ENCODE results near the gene ATG5.
A peak's percentile ranks its signal among the peaks of the same experiment; 100 is the strongest.

The ATG5 gene

DNA sequence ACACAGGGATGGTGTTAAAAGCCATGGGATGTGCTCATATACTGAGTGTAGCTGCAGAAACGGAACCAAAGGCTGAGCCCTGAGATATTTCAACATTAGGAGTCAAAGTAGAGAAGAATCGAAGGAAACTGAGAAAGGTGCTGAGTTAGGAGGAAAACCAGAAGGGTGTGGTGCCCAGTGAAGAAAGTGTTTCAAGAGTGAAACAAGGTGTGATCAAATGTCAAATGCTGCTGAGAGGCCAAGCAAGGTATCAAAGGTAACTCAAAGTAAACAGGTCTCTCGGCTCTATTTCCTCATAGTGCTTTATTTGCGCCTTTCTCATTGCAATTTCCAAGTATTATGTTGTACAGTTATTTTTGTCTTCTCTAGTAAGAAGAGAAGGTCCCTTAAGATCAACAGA, 145.4 kb downstream of the ATG5 start:
- no peak for DNase-seq (ENCODE audit: low read depth)

DNA sequence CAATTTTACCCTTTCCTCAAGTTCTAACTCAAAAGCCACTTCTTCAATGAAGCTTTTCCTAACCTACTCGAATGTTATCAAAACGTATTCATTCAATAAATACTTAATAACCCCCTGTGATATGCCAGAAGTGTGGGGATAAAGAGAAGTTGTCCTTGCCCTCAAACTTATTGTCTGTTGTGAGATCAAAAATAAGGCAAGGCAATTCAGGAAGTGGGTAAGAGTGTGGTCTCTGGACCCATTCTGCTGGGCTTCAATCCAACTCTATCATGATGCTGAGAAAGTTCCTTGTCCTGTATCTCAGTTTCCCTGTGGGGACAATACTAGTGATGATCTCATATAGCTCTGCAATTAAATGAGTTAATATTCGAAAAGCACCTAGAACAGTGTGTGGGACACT, 146.7 kb downstream of the ATG5 start:
- no peak for DNase-seq (ENCODE audit: low read depth)

DNA sequence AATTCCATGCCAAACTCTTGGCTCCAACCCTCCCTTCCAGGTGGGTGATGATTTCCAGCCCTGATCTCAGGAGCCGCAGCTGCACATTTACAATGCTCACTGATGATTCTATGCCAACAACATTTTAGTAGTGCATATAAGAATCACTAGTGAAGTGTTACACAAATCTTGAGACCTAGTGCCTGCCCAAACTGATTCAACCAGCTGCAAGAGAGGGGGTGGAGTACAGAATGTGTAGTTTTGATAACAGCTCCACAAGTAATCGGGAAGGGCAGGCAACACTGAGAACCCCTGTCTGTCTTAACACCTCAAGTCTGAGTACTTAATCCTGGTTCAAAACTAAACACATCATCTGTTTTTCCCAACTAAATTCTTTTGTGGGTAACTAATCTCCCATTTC, 147.8 kb downstream of the ATG5 start:
- DNase-seq (ENCODE audit: low read depth) = no peak

DNA sequence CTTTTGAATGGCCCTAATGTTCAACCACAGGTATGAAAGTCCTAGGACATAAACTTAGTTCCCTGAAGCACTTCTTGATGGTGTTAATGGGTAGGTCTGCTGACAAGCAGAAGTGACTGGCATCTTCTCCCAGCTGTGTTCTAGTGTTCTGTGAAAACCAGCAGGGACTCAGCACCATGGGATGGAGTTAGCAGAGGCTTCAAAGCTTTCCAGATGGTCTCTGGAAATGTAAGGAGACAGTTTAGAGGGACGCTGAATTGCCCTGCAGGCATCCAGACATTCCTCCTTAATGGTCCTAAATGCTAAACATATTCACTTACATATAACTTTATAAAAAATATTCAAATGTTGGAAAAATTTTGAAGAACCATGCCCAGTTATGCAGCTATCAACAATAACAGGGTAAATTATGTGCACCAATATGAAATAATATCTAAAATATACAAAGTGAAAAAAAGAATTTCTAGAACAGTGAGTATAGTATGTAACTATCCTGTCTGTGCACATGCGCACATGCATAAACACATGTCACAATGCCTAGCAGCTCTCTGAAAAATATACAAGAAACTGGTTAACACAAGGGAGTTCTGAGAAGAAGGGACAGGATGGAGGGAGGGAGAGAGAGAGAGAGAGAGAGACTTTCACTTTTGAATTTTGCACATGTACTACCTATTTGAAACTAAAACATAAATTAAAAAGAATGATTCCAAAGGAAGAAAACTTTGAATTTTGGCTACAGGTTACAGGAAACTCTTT, 152.3 kb downstream of the ATG5 start:
- DNase-seq (ENCODE audit: low read depth) = no peak

DNA sequence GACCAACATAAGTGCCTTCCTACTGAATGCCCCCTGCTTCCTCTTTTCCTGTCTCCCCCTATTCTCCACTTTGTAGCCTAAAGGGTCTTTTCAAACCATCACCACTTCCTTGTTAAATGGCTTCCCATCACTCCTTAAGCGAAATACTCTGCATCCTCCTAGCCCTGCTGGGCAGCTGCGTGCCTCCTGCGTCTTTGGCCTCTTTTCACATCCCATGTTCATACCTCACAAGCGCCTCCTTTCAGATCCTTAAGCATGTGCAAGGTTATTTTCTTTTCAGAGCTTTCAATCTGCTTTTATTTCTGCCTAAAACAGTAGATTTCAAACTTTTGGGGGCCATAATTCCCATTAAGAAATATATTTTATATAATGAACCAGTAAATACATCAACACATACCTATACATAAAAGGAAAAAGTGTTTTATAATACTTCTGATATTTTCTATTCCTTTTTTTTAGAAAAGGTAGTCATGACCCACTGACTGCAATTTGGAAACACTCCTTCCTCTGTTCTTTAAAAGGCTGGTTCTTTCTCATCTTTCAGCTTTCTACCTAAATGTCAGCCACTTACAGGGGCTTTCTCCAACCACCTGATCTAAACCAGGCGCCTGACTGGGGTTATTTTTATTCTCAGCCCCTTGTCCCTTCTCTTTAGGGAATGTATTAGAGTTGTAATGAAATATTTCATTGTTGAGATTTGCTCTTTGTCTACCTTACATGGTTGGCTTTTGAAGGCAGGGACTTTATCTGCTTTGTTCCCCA, 155.3 kb downstream of the ATG5 start:
- no peak for DNase-seq (ENCODE audit: low read depth)

DNA sequence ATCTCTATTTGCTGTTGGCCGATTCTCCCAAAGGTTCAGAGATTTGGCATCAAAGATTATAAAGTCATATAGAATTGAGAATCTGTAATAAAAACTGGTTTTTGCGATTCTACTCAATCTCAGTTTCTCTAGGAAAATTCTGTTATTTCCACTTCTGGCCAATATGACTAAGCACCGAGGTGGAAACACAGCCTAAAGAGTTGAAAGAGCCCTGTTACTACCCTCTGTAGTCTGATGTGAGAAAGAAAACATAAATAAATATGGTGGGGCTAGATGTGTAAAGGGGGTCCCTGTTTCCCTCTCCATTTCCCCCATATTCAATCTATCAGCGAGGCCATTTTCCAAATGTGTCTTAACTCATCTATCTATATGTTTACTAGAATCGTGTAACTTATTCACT, 156.0 kb downstream of the ATG5 start:
- no peak for DNase-seq (ENCODE audit: low read depth)

DNA sequence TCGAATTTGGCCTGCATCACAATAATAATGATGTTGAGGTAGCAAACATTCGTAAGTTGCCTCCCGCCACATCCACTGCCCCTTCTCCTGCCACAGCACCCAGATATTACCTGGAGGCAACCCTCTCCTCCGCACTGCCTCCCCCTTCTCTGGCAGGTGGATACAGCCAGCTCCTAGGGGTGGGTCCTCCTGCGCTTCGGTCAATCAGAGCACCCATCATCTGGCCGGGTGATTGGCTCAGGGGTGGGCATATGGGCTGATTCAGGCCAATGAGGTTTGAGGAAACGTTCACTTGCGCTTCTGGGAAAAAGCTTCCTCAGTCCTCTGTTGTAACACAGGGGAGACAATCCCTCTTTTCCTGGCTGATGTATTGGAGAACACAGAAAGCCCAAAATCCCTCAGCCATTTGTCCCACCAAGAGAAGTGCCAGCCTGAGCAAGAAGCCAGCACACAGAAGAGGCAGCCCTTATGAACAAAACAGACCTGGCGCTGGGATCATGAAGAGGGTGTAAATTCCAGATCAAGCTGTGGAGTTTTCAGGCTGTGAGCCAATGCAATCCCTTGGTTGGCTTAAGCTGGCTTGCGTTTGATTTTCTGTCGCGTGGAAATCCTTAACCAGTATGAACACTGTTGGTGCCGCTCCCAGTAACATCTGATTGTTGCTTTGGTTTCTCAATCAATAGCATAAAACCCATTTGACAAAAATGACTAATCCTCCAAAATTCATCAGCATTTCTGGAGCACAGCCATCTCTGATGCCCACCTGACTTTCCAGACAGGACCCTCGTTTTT, 157.3 kb downstream of the ATG5 start:
- DNase-seq (ENCODE audit: low read depth) = no peak

DNA sequence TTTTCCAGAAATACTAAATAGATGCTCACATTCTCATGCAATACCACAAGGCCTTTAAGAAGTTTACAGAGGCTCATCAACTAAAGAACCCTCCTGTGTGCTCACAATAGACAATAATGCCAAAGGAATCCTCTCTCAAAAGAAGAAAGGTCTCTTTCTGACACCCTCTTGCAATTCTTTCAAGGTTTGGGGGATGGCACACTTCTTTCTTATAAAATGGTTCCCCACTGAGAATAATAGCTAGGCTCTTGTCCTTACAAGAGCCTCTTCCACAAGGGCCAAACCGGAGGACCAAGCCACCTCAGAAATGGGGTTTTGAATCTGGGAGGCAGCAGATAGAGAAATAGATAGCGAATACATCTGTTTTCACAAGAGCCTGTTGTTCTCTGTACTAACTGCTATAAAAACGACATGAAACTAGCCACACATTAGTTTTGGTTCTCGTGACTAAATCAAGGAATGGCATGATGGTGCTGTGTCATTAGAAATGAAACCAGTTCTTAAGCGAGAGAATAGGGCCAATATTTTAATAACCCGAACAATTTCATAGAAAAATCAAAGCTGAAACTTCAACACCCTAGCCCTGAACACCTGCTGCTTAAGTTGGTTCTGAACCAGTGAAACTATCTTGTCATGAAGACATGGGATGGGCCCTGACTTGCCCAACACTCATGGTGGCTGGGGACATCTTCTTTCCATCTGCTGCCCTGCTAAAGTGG, 158.3 kb downstream of the ATG5 start:
- DNase-seq (ENCODE audit: low read depth) = no peak

DNA sequence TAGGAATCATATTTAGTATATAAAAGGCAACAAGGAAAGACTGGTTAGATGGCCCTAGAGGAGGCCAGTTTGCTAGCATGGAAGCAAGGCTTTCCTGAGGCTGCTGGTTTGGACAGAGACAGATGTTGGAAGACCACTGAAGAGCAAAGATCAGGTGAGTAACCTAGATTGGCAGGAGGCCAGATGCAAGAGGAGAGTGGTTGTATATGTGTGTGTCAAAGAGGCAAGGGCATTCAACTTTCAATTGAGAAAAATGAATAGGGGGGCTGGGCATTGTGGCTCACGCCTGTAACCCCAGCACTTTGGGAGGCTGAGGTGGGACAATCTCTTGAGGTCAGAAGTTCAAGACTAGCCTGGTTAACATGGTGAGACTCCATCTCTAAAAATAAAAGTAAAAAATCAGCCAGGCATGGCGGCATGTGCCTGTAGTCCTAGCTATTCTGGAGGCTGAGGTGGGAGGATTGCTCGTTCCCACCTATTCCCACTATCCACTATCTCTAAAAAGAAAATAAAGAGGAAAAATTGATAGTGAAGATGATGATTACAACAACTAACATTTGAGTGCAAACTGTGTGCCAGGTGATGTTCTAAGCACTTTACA, 159.6 kb downstream of the ATG5 start:
- no peak for DNase-seq (ENCODE audit: low read depth)

DNA sequence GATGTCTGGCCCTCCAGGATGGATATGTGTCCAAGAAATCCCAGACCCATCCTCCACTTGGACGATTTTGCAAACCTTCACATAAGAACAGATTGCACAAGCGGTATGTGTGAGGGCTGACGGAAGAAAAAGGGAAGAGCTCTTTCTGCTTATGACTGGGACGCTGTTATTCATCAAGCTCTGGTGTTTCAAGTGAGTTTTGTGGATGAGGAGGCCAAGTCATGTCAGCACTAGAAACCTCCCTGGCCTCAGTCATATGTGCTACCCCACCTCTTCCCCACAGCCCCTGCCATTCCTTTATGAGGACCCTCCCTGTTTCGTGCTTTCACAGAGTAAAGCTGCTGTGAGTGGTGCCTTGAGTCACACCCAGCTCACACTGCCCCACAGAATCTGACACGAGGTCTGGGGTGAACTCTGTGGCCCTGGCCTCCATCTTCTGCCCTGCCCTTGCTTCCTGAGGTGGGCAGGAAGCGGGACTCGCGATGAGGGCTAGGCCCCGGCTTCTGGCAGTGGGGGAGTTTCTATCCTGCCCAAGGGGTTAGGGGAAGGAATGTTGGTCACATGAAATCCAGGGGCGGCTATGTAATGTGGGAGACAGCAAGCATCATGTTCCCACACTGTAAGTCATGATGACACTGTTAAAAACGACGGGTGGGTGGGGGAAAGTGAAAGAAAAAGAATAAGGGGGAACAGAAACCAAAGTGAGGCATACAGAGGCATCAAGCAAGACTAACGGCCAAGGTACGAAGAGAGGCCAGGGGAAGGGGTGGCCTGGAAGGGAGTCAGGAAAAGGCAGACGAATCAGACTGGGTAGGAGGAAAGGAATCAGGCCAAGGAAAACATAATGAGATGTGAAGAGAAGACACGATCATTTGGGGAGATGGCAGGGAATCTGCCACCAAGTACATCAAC, 161.3 kb downstream of the ATG5 start:
- DNase-seq (ENCODE audit: low read depth) = peak; percentile 68

DNA sequence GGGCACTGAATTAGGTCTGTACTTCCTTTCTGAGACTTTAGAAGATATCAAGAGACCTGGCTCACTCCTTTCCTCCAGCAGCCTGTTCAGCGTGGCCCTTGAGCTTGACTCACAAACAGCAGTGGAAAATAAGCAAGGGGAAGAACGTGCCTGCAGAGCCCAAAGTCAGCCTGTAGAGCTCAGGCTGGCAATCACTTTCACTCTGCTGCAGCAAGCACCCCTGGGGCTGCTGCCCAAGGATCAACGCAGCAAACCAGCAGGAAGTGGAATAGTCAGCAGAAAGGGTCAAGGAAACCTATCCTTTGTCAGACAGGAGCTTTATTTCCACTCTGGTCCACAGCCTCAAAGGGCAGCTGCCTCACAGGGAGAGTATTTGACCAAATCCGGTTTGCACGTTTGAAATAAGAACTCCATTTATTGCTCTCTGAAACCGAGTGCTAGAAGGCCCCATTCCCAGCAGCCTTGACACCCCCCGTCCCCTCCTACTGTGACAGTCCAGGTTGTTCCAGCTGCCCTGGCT, 162.1 kb downstream of the ATG5 start:
- peak; percentile 47 for DNase-seq (ENCODE audit: low read depth)

DNA sequence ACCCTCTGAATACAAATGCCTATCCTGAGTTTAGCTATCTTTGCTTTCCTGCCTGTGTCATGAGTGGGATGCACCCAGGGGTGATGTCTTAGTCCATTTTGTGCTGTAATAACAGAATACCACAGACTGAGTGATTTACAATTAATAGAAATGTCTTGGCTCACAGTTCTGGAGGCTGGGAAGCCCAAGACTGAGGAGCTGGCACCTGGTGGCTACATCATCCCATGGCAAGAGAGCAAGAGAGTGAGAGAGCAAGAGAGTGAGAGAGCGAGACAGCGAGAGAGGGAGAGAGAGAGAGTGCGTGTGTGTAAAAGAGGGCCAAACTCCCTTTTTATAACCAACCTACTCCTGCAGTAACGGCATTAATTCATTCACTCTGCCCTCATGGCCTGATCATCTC, 162.6 kb downstream of the ATG5 start:
- DNase-seq (ENCODE audit: low read depth) = no peak

DNA sequence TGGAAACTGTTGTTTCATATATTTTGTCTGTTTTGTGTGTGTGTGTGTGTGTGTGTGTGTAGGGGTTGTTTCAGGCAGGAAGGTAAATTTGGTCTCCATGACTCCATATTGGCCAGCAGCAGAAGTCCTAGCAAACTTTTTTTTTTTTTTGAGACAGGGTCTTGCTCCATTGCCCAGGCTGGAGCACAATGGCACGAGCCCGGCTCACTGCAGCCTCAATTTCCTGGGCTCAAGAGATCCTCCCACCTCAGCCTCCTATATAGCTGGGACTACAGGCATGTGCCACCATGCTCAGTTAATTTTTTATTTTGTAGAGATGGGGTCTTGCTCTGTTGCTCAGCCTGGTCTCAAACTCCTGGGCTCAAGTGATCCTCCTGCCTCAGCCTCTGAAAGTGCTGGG, 163.7 kb downstream of the ATG5 start:
- DNase-seq (ENCODE audit: low read depth) = no peak

DNA sequence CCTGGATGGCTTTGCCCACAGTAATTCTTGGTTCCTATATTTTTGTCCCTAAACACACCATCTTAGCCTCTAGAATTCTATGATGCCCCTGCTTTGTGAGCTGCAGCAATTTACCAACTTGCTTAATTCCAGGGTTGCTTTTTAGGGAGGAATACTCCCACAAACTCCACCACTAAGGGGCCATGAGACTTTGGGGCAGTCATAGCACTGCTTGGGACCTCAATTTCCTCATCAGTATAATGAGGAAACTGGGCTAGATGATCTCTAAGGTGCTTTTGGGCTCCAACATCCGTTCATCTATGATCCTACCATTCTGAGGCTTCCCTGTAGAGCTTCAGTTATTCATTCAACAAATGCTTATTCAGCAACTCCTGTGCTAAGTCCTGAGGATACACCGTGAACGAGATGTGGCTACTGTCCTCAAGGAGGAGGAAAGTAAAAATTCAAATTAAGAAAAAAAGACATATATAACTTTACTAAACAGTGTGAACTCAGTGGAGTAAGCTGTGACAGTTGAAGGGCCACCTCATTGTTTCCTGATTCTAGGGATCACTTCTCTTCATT, 164.2 kb downstream of the ATG5 start:
- no peak for DNase-seq (ENCODE audit: low read depth)

DNA sequence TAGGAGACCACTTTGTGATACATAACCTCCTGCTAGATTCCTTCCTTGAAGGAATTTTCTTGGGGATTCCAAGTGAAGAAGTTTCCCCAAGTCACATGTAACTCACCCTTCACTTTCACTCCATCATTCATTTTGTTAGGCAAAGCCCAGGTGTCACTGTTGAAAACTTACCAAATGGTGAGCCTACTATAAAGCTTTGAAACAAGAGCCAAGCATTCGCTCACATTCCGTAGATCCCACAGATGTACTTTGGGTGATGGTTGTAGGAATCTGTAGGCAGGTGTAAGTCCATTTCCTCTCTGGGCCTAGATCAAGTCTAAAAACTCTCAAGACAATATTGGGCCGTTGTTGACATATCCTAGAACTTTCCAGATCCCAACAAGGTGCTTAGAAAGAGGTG, 165.4 kb downstream of the ATG5 start:
- DNase-seq (ENCODE audit: low read depth) = no peak

DNA sequence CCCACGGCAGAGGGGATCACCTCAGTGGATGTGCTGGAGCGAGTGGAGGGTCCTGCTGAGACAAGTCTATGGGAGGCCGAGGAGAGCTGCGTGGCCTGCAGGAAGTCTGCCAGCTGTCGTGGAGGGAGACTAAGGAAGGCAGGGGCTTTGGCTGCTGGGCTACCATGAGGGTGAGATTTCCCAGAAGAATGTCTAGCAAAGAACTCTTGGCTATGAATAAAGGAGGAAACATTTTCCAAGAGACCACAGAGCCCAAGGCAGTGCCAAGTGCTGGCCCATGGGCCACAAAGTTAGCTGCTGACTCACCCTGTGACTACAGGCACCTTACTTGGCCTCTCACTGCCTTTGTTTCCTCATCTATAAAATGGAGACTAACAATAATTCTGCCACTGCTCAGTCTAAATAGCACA, 166.0 kb downstream of the ATG5 start:
- no peak for DNase-seq (ENCODE audit: low read depth)

DNA sequence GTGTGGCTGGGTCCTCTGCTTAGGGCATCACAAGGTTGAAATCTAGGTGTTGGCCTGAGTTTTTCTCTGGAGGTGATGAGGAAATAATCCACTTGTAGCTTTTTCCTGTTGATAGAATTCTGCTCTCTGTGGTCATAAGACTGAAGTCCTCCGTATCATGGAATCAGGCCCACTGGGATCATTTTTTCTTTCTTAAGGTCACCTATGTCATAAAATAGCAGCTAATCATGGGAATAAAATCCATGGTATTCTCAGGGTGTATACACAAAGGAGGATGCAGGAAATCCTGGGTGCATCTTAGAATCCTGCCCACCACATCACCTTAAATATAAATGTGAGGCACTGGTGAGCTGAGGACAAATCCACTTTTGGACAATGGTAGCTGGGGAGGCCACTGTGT, 166.7 kb downstream of the ATG5 start:
- DNase-seq (ENCODE audit: low read depth) = no peak

DNA sequence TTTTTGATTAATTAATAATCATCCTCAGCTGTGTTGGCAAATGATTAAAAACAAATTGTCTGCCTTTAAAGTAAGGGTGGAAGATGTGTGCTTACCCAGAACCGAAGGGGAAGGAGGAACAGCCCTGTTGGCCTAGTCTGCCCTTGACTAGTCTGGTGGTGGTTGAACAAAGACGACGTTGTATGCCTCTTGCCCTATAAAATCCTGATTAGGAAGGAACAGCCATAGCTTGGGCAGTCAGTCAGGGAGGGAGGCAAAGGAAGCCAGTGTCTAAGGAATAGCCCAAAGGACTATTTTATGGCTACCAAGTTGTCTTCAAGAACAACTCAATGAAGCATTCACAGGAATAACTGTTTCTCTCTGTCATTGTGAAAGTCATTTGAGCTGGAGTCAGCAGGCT, 168.7 kb downstream of the ATG5 start:
- no peak for DNase-seq (ENCODE audit: low read depth)

DNA sequence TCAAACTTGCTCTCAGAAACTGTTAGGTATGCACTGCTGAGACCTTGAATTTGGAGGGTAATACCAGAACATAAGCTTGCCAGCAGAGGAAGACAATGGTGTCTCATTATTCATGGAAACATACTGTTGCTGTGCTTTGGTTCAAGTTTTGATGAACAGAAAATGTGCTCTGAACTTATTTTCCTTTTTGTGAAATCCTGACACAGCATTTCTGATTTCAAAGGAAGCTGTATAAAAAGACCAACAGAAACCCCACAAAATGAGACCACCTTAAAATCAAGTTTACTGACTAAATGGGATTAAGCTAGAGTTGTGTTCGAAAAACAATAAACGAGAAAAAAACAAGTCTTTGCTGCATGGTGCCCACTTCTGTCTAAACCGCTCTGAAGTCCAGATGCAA, 169.1 kb downstream of the ATG5 start:
- no peak for DNase-seq (ENCODE audit: low read depth)

DNA sequence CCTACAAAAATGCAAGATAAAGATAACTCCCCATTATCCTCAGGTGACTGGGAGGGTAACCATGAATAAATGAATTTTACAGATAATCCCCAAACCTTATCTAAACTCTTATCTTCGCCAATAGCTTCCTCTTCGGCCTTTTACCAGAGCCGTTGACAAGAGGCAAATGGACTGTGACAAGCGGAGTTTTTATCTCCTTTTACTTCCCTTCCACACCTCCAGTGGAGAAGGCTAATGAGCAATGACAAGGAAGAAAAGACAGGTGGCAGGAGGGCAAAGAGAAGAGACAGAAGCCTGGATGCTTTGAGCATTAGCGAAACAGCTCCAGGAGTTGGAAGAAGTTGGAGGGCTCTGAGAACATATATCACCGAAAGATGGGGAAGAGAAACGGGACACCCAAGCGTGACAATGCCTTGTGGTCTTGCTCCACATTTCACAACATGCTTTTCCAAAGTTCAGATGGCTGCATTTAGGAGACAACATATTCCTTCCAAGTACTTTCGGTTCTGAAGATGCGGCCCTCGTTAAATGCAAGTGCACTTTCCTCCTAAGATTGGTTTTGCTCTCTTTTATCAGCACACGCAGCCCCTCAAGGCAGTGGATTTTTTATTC, 170.2 kb downstream of the ATG5 start:
- DNase-seq (ENCODE audit: low read depth) = no peak

All from activated T-cell treated with anti-CD3 and anti-CD28 coated beads for 48 hours (primary cell).